ENCODE measurements around the gene GPR157.
A peak's percentile ranks its signal among the peaks of the same experiment; 100 is the strongest.
"Not testable (repeated sequence)": the region's sequence is repeated elsewhere in the genome, so short reads cannot be mapped to it uniquely, and the experiment has no call there.

GPR157 gene

GRCh38 chr1:9128520-9129265 lies at the start of gene GPR157:
Gene GPR157, minus strand, starts transcription at chr1:9129102. Its CDS starts 75 bp downstream, at chr1:9129027.
- peak; percentile 84 for DNase-seq

GRCh38 chr1:9174762-9175161 lies 45.9 kb upstream of the GPR157 start:
- DNase-seq, result no peak

- peak; percentile 80 for DNase-seq
Measured at GRCh38 chr1:9174243-9174642, 45.3 kb upstream of the GPR157 start.

- DNase-seq, result no peak
Measured at GRCh38 chr1:9169601-9170137, 40.8 kb upstream of the GPR157 start.

GRCh38 chr1:9167638-9168037 lies 38.7 kb upstream of the GPR157 start:
- no peak for DNase-seq

- DNase-seq, result no peak
Measured at GRCh38 chr1:9166289-9167235, 37.7 kb upstream of the GPR157 start.

- no peak for DNase-seq
Measured at GRCh38 chr1:9165396-9165795, 36.5 kb upstream of the GPR157 start.

- no peak for DNase-seq
Measured at GRCh38 chr1:9164919-9165318, 36.0 kb upstream of the GPR157 start.

GRCh38 chr1:9164532-9164900 lies 35.6 kb upstream of the GPR157 start:
- peak; percentile 1 for DNase-seq

- DNase-seq, result no peak
Measured at GRCh38 chr1:9161963-9162362, 33.1 kb upstream of the GPR157 start.

GRCh38 chr1:9161342-9161741 lies 32.4 kb upstream of the GPR157 start:
- DNase-seq, result no peak

- DNase-seq, result no peak
Measured at GRCh38 chr1:9160079-9160717, 31.3 kb upstream of the GPR157 start.

- no peak for DNase-seq
Measured at GRCh38 chr1:9155879-9156278, 27.0 kb upstream of the GPR157 start.

- not testable (repeated sequence) for DNase-seq
Measured at GRCh38 chr1:9155405-9155804, 26.5 kb upstream of the GPR157 start.

- no peak for DNase-seq
Measured at GRCh38 chr1:9153152-9153551, 24.2 kb upstream of the GPR157 start.

GRCh38 chr1:9152535-9152934 lies 23.6 kb upstream of the GPR157 start:
- DNase-seq, result no peak

- no peak for DNase-seq
Measured at GRCh38 chr1:9151328-9151860, 22.5 kb upstream of the GPR157 start.

GRCh38 chr1:9150582-9151327 lies 21.9 kb upstream of the GPR157 start:
- DNase-seq, result no peak

GRCh38 chr1:9149837-9150581 lies 21.1 kb upstream of the GPR157 start:
- no peak for DNase-seq

- no peak for DNase-seq
Measured at GRCh38 chr1:9149151-9149550, 20.2 kb upstream of the GPR157 start.

GRCh38 chr1:9146156-9146555 lies 17.3 kb upstream of the GPR157 start:
- no peak for DNase-seq
